GM21447 (cell line): ENCODE results near the gene LRRC57.

Experiments used
- ATAC-seq: cut with Tn5 transposase; IDR thresholded peaks from one replicate; pipeline ENCODE4 v1.9.1; 2021; ENCODE audit not compliant: unreplicated experiment

LRRC57 gene

DNA sequence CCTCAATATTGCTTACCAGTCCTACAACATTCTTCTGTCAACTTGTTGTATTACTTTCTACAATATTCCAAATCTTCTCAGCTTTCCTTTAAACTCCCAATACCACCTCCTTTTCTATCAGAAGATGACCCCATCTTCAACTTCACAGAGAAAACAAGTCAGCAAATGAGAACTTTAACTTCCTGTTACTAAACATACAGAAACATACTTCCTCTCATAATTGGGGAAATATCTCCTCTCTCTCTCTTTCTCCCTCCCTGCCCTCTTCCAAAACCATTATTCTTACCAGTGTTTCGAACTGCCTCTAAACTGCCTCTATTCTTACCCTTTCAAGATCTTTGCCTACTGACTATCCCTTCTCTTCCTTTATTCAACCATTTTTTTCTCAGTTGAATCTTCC is 54.9 kb downstream of the LRRC57 start:
- ATAC-seq, result no peak

DNA sequence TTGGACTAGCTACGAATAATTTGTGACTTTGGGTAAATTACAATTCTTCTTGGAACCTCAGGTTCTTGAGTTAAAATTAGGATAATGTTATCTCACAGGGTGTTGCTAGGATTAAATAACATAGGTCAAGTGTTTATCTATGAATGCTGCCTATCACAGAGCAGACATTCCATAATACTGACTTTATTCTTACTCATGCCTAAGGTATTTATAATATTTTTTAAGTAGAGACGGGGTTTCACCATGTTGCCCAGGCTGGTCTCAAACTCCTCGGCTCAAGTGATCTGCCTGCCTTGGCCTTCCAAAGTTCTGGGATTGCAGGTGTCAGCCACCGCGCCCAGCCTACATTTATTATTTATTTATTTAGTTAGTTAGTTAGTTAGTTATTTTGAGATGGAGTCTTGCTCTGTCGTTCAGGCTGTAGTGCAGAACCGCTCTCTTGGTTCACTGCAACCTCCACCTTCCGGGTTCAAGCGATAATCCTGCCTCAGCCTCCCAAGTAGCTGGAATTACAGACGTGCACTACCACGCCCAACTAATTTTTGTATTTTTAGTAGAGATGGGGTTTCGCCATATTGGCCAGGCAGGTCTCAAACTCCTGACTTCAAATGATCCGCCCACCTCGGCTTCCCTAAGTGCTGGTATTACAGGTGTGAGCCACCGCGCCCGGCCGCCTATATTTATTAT is 56.9 kb downstream of the LRRC57 start:
- ATAC-seq, result no peak

DNA sequence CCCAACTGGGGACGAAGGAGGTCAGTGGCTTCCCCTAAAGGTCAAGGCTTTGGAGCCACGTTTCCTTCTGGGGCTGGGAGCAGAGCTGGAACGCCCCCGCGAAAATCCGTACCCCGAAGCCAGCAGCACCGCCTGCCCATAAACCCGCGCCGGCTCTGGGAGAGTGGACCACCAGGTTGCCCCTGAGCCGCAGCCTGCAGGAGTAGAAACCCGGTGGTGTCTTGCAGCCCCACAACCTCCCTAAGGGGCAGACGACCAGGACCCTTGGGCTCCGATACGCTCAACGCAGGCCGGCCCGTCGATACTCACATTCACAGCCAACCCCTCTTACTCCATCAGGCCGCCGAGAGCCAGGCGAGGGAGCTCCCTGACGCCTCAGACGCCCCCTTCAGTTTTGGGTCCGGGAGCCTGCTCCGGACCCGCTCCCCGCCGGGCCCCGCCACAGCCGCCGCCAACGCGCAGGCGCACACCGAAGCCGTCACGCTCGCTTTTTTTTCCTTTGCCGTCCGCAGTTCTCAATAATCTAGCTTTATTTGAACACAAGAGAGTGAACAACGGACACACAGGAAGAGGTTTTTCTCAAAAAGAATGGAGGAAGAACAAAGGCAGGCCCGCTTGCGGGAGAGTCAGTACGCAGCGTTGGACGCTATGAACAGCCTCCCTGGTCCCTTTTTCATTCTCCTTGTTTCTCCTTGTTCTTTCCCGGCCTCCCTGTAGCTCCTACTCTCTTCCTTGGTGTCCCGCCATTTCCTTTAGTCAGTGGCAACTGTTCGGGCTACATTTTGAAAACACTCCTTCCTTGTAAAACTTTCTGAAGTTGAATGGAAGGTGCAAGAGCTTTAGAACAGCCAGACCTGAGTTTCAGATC is 57.7 kb downstream of the LRRC57 start, which contains the start of gene ZNF106:
ZNF106 (minus strand) TSS at position 471 of the 868 bp plus-strand sequence. CDS start 18,852 bp downstream, outside the sequence.
- ATAC-seq, result peak; percentile 42

DNA sequence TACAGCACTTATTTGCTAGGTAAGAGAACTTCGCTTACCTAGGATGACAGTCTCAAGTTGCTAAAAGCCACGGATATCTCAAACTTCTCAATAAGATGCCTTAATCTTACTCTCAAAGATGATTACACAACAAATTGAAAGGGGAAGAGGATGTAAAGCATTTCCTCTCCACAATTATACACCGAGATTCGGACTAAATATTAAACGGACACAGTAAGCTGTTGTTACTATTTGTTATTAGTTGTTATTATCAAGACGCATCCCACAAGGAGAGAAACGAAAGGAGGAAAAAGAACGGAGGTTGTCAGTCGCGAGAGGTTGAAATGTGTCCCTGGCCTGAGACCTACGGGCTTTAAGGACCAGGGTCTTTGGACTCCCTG is 58.3 kb downstream of the LRRC57 start:
- peak; percentile 7 for ATAC-seq
